Measurements from ENCODE around the gene PRX. TPM values are rescaled to one million over a fixed set of nuclear protein-coding genes. Genes with fewer than 3 reads are reported as not detected.
A peak's percentile ranks its signal among the peaks of the same experiment; 100 is the strongest.

PRX gene
- total and polyA plus RNA-seq, 9 of the 15 experiments (the other 6 are each of a cell fraction or from before 2014, with no cell fraction given), result 0.65 to 3.5 (median 1.7) TPM; not detected in 2

- TF ChIP-seq ZNF23 (CRISPR knock-in tag; IDR thresholded peaks at IDR 0.05) (no peak), TAF7 (tag; IDR thresholded peaks at IDR 0.05) (no peak), ESRRB (CRISPR knock-in tag; IDR thresholded peaks at IDR 0.05; ENCODE audit: borderline replicate concordance) (no peak), GTF2E2 (tag; IDR thresholded peaks at IDR 0.05) (no peak), SP2 (IDR thresholded peaks at IDR 0.05; ENCODE audit: extremely low read depth, low read depth, low read length, poor library complexity, severe bottlenecking) (no peak), MAFK (IDR thresholded peaks at IDR 0.05; ENCODE audit: low read length) (peak; percentile 79), CBFA2T2 (conservative IDR thresholded peaks at IDR 0.05) (no peak), CTBP1 (IDR thresholded peaks at IDR 0.05; ENCODE audit: borderline replicate concordance) (peak; percentile 31; the same call in 1 of the 2 replicates), XRCC5 (IDR thresholded peaks at IDR 0.05; ENCODE audit: low read depth, low read length) (peak; percentile 38; the same call in 1 of the 2 replicates), LARP7 (IDR thresholded peaks at IDR 0.05) (no peak), NFIC (IDR thresholded peaks at IDR 0.05) (no peak), ATF1 (CRISPR knock-in tag; IDR thresholded peaks at IDR 0.05) (no peak), ATF1 (tag; IDR thresholded peaks at IDR 0.05) (peak; percentile 63), NR1H2 (CRISPR knock-in tag; IDR thresholded peaks at IDR 0.05) (no peak), EGR1 (conservative IDR thresholded peaks at IDR 0.05) (peak; percentile 95), CCAR2 (IDR thresholded peaks at IDR 0.05; ENCODE audit: low read depth, low read length) (no peak), KDM1A (IDR thresholded peaks at IDR 0.05) (0 out of 4 replicates have a peak, but pooled peaks have one; percentile 33 to 54), ATF3 (IDR thresholded peaks at IDR 0.05) (peak; percentile 43; the same call in 1 of the 2 replicates), ATF3 (CRISPR knock-in tag; conservative IDR thresholded peaks at IDR 0.05) (no peak), ZNF507 (tag; conservative IDR thresholded peaks at IDR 0.05) (no peak), SAFB (IDR thresholded peaks at IDR 0.05; ENCODE audit: borderline replicate concordance, low read depth, low read length) (no peak), SLC30A9 (CRISPR knock-in tag; IDR thresholded peaks at IDR 0.05) (no peak), MBD1 (CRISPR knock-in tag; IDR thresholded peaks at IDR 0.05) (no peak)
- TF ChIP-seq, protein P1, sequence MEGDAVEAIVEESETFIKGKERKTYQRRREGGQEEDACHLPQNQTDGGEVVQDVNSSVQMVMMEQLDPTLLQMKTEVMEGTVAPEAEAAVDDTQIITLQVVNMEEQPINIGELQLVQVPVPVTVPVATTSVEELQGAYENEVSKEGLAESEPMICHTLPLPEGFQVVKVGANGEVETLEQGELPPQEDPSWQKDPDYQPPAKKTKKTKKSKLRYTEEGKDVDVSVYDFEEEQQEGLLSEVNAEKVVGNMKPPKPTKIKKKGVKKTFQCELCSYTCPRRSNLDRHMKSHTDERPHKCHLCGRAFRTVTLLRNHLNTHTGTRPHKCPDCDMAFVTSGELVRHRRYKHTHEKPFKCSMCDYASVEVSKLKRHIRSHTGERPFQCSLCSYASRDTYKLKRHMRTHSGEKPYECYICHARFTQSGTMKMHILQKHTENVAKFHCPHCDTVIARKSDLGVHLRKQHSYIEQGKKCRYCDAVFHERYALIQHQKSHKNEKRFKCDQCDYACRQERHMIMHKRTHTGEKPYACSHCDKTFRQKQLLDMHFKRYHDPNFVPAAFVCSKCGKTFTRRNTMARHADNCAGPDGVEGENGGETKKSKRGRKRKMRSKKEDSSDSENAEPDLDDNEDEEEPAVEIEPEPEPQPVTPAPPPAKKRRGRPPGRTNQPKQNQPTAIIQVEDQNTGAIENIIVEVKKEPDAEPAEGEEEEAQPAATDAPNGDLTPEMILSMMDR (IDR thresholded peaks at IDR 0.05 in 2 of 3, conservative IDR thresholded peaks at IDR 0.05 in 1 of 3; ENCODE audit: insufficient read depth in 2 of 3, low read depth in 1 of 3, low read length in 3 of 3), result peak in 2 of 3 experiments; percentile 27 to 39; a peak in 2 of 6 replicates
- TF ChIP-seq, protein P2, sequence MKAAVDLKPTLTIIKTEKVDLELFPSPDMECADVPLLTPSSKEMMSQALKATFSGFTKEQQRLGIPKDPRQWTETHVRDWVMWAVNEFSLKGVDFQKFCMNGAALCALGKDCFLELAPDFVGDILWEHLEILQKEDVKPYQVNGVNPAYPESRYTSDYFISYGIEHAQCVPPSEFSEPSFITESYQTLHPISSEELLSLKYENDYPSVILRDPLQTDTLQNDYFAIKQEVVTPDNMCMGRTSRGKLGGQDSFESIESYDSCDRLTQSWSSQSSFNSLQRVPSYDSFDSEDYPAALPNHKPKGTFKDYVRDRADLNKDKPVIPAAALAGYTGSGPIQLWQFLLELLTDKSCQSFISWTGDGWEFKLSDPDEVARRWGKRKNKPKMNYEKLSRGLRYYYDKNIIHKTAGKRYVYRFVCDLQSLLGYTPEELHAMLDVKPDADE (conservative IDR thresholded peaks at IDR 0.05; ENCODE audit: control insufficient read depth, low read depth, low read length), result no peak
These were observed 46.2 kb downstream of the PRX start (continued) for GRCh38 chr19:40366697-40367561.
